ENCODE data around the gene RALGAPB.

GRCh38 chr20:38609815-38610214 is 137.2 kb downstream of the RALGAPB start:
- TF ChIP-seq, protein P1, sequence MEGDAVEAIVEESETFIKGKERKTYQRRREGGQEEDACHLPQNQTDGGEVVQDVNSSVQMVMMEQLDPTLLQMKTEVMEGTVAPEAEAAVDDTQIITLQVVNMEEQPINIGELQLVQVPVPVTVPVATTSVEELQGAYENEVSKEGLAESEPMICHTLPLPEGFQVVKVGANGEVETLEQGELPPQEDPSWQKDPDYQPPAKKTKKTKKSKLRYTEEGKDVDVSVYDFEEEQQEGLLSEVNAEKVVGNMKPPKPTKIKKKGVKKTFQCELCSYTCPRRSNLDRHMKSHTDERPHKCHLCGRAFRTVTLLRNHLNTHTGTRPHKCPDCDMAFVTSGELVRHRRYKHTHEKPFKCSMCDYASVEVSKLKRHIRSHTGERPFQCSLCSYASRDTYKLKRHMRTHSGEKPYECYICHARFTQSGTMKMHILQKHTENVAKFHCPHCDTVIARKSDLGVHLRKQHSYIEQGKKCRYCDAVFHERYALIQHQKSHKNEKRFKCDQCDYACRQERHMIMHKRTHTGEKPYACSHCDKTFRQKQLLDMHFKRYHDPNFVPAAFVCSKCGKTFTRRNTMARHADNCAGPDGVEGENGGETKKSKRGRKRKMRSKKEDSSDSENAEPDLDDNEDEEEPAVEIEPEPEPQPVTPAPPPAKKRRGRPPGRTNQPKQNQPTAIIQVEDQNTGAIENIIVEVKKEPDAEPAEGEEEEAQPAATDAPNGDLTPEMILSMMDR (IDR thresholded peaks at IDR 0.05), result no peak
- no peak for TF ChIP-seq POLR2A (IDR thresholded peaks at IDR 0.05)
